Naive thymus-derived CD8-positive, alpha-beta T cell (primary cell): ENCODE results near the gene MMP12. TPM values are rescaled to one million over a fixed set of nuclear protein-coding genes. Genes with fewer than 3 reads are reported as not detected.
"Not testable (repeated sequence)": the region's sequence is repeated elsewhere in the genome, so short reads cannot be mapped to it uniquely, and the experiment has no call there.

ENCODE experiments used
- ATAC-seq, 2 donors: fragments of 150-1000 bp; cut with Tn5 transposase in 1 of 2; sonication (Bioruptor Pico), chemical (Tn5 transposase) in 1 of 2; 1 replicate in 1 of 2; 2 replicates in 1 of 2; pipeline ENCODE4 v1.10.0; 2021; ENCODE audit warnings: mild to moderate bottlenecking in 2 of 2, moderate library complexity in 2 of 2
- POLR2A ChIA-PET: fragments of 350-600 bp; sonication (Branson Sonifier 250); formaldehyde crosslinking; loops from one replicate; lab custom pipeline; 2021; ENCODE audit warnings: antibody characterized with exemption; lab: Charles Lee
- DNase-seq, 10 donors: peaks; one replicate each; pipeline versions ENCODE4 v3.0.0 to v3.0.0-alpha.2; 2020 to 2022
- H3K27ac Mint-ChIP-seq, 10 donors: one replicate each; pipeline ENCODE4 v1.8.0; 2020 to 2022; ENCODE audit warnings: mild to moderate bottlenecking in 10 of 10, mixed read lengths in 10 of 10, moderate library complexity in 4 of 10, inconsistent platforms in 1 of 10
- H3K27me3 Mint-ChIP-seq, 5 donors: one replicate each; pipeline ENCODE4 v1.8.0; 2021 to 2022; ENCODE audit warnings: mixed read lengths in 5 of 5
- H3K36me3 Mint-ChIP-seq, 3 donors: one replicate each; pipeline ENCODE4 v1.8.0; 2020 to 2022; ENCODE audit warnings: mixed read lengths in 3 of 3, mild to moderate bottlenecking in 2 of 3, inconsistent platforms in 1 of 3
- H3K4me1 Mint-ChIP-seq, 4 donors: one replicate each; pipeline ENCODE4 v1.8.0; 2021 to 2022; ENCODE audit warnings: mixed read lengths in 4 of 4
- H3K4me3 Mint-ChIP-seq, 10 donors: one replicate each; pipeline ENCODE4 v1.8.0; 2020 to 2022; ENCODE audit warnings: mild to moderate bottlenecking in 10 of 10, mixed read lengths in 10 of 10, moderate library complexity in 6 of 10, inconsistent platforms in 1 of 10
- H3K9me3 Mint-ChIP-seq, 9 donors: one replicate each; pipeline ENCODE4 v1.8.0; 2020 to 2022; ENCODE audit warnings: mixed read lengths in 9 of 9, mild to moderate bottlenecking in 3 of 9, inconsistent platforms in 1 of 9, moderate library complexity in 1 of 9
- polyA plus RNA-seq, 3 donors: library from polyadenylated mRNA; unstranded; fragments of 300-500 nt; fragmentation: Illumina TruSeq; gene quantifications; one replicate each; pipeline ENCODE4 v1.2.3, GENCODE V29; 2021
- total RNA-seq, 8 experiments: library from RNA in 2 of 8; stranded (reverse) in 2 of 8; gene quantifications; one replicate each; pipeline ENCODE4 v1.2.3 and lab custom pipeline; 2021 to 2026

Gene MMP12
- total and polyA plus RNA-seq, 5 experiments from 2014 or later, result not detected

DNA sequence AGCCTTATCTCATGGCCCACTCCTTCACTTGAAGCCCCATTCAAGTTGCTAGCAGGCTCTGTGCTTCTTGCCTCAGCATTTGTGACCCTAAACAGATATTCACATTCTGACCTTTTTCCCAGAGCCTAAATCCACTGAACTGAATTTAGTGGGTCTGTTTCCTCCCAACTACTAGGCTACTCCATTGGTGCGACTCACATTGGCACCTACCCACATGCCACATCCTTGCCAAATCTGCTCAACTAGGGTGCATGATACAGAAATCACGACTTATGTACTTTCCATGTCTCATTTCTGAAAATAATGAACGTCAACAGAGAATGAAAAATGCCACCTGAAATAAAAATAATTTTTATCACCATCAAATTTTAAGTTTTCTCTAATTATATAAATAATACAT lies 8.4 kb upstream of the MMP12 start:
- no peaks in the 10 kb centered on the region for H3K4me1 Mint-ChIP-seq
- ATAC-seq (no peak), DNase-seq (no peak)
- H3K27me3 Mint-ChIP-seq, result peaks cover 0 to 9% (median 3%) of the 10 kb centered on the region in 5 donors
- H3K36me3 Mint-ChIP-seq, result no peaks in the 10 kb centered on the region
- H3K9me3 Mint-ChIP-seq, result no peaks in the 10 kb centered on the region
- H3K27ac Mint-ChIP-seq, result no peak overlapping the region
- POLR2A ChIA-PET, result no interaction called here
- no peak overlapping the region for H3K4me3 Mint-ChIP-seq

GRCh38 chr11:102882389-102883024 lies 7.7 kb upstream of the MMP12 start:
- no peak for DNase-seq
- Mint-ChIP-seq H3K9me3 (no peaks in the 10 kb centered on the region), H3K4me3 (no peak overlapping the region), H3K4me1 (no peaks in the 10 kb centered on the region), H3K27ac (no peak overlapping the region), H3K27me3 (peaks cover 0 to 12% (median 3%) of the 10 kb centered on the region in 5 donors), H3K36me3 (no peaks in the 10 kb centered on the region)
- no peak for ATAC-seq
- POLR2A ChIA-PET, result no interaction called here

DNA sequence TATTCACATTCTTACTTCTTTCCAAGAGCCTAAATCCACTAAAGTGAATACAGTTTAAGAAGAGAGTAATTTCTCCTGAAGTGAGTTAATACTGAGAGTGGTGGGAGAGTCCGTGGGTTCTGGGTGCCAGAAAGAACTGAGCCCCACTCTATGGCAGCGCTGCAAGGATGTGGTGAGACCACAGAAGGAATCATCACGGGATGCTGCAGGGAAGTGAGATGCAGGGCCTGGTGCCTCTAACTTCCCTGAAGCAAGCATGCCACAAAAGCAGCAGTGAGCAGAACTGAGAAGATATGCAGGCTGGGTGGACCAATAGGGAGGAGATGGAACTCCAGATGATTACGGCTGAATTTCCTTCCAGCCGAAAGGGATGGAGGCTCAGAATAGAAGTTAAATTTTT lies 5.0 kb upstream of the MMP12 start:
- H3K9me3 Mint-ChIP-seq, result no peaks in the 10 kb centered on the region
- H3K4me3 Mint-ChIP-seq, result no peak overlapping the region
- H3K36me3 Mint-ChIP-seq, result no peaks in the 10 kb centered on the region
- peaks cover 0 to 12% (median 3%) of the 10 kb centered on the region in 5 donors for H3K27me3 Mint-ChIP-seq
- DNase-seq (no peak), ATAC-seq (no peak)
- POLR2A ChIA-PET, result no interaction called here
- no peaks in the 10 kb centered on the region for H3K4me1 Mint-ChIP-seq
- no peak overlapping the region for H3K27ac Mint-ChIP-seq

DNA sequence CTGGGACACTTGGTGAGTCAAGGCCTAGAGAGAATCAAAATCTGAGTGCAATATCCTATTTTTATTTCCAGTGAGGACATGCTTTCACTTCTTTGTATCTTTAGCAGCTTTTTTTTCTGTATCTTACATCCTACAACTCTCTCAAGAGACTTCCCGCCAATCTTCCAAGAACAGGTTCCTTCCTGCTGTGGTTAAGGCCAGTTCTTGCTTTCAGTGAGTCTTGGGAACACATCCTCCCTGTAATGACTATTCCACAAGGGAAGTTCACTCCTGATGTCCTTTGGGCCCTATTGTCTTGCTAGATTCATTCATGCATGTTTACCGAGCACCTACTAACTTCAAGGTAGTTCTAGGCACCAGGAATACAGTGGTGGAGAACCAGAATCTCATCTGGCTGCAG lies 3.8 kb upstream of the MMP12 start:
- Mint-ChIP-seq H3K9me3 (no peaks in the 10 kb centered on the region), H3K36me3 (no peaks in the 10 kb centered on the region), H3K27me3 (peaks cover 2 to 12% (median 5%) of the 10 kb centered on the region in 5 donors), H3K27ac (no peak overlapping the region), H3K4me1 (no peaks in the 10 kb centered on the region), H3K4me3 (no peak overlapping the region)
- POLR2A ChIA-PET, result no interaction called here
- ATAC-seq (no peak), DNase-seq (no peak)

GRCh38 chr11:102869354-102869964 lies 5.3 kb downstream of the MMP12 start:
- H3K4me1 Mint-ChIP-seq, POLR2A ChIA-PET, H3K36me3 Mint-ChIP-seq, ATAC-seq, H3K4me3 Mint-ChIP-seq, H3K27ac Mint-ChIP-seq, DNase-seq, H3K9me3 Mint-ChIP-seq: not testable (repeated sequence)
- H3K27me3 Mint-ChIP-seq, result peaks cover 0 to 15% (median 2%) of the 10 kb centered on the region in 5 donors

DNA sequence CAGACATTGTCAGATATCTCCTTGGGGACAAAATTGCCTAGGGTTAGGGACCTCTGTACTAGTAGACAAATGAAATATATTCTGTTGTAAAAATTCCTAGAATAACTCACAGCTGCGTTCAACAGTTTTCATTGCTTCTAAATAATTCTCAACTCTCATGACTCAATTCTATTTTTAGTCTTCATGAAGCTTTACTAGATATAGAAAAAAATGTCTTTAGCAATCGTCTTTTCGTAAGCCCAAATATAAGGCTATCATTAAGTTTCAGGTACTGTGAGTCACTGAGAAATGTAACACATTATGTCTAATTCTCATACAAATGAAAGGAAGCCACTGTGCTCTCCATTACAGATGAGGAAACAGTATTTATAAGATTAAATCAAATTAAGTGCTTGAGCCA lies 6.4 kb downstream of the MMP12 start:
- ATAC-seq (no peak), DNase-seq (no peak)
- peaks cover 0 to 11% (median 2%) of the 10 kb centered on the region in 5 donors for H3K27me3 Mint-ChIP-seq
- POLR2A ChIA-PET, result no interaction called here
- no peaks in the 10 kb centered on the region for H3K36me3 Mint-ChIP-seq
- no peaks in the 10 kb centered on the region for H3K4me1 Mint-ChIP-seq
- peaks cover 0 to 2% (median 0%) of the 10 kb centered on the region in 9 donors for H3K9me3 Mint-ChIP-seq
- H3K27ac Mint-ChIP-seq, result no peak overlapping the region
- H3K4me3 Mint-ChIP-seq, result no peak overlapping the region

- POLR2A ChIA-PET, result no interaction called here
- H3K4me1 Mint-ChIP-seq, result no peaks in the 10 kb centered on the region
Measured at GRCh38 chr11:102864724-102865123, 10.1 kb downstream of the MMP12 start.

GRCh38 chr11:102853956-102854355 lies 20.8 kb downstream of the MMP12 start:
- H3K9me3 Mint-ChIP-seq, result no peaks in the 10 kb centered on the region
- H3K4me3 Mint-ChIP-seq, result no peak overlapping the region
- ATAC-seq (no peak), DNase-seq (no peak)
- peaks cover 2 to 36% (median 6%) of the 10 kb centered on the region in 5 donors for H3K27me3 Mint-ChIP-seq
- H3K4me1 Mint-ChIP-seq, result no peaks in the 10 kb centered on the region
- no peak overlapping the region for H3K27ac Mint-ChIP-seq
- POLR2A ChIA-PET, result no interaction called here
- H3K36me3 Mint-ChIP-seq, result no peaks in the 10 kb centered on the region

More at GRCh38 chr11:102864724-102865123, 10.1 kb downstream of the MMP12 start:
- Mint-ChIP-seq H3K9me3 (peaks cover 0 to 2% (median 0%) of the 10 kb centered on the region in 9 donors), H3K27ac (no peak overlapping the region), H3K4me3 (no peak overlapping the region), H3K36me3 (no peaks in the 10 kb centered on the region), H3K27me3 (peaks cover 1 to 13% (median 4%) of the 10 kb centered on the region in 5 donors)
- no peak for ATAC-seq
- DNase-seq, result no peak

GRCh38 chr11:102853055-102853454 lies 21.7 kb downstream of the MMP12 start:
- Mint-ChIP-seq H3K36me3 (no peaks in the 10 kb centered on the region), H3K27ac (no peak overlapping the region), H3K9me3 (no peaks in the 10 kb centered on the region), H3K4me3 (no peak overlapping the region), H3K27me3 (peaks cover 2 to 29% (median 6%) of the 10 kb centered on the region in 5 donors), H3K4me1 (no peaks in the 10 kb centered on the region)
- DNase-seq (no peak), ATAC-seq (no peak)
- POLR2A ChIA-PET, result no interaction called here

DNA sequence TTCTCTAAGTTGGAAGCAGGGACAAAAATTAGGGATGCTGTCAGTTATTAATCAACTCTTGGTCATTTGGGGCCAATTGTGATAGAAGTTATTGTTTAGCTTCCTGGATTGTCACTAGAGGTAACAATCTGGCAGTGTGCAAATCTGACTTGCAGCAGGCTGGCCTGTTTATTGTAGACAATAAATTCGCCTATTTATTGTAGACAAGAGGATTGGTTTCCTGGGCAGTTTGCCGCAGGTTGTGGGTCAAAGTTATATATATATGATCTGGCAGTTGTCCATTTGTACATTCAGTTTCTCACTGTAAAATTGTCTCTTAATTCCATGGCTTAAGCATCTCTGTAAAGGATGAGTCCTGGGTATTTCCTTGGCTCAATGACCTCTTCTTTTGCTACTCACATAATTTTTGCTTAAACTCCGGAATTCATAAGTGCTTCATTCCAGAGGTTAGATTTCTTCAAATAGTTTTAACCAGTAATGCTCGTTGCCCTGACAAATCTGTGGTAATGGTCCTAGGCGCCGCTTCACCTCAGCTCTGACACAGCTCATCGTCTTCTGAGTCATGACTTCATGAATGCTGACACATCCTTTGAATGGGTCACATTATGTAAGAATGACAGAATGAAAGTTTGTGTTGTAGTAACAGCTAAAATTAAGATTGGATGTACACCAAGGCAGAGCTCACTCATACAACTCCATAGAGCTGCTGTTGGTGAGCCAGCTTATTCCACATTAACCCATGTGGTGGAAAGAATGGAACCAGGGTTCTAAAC lies 23.6 kb downstream of the MMP12 start:
- Mint-ChIP-seq H3K27ac (no peak overlapping the region), H3K9me3 (no peaks in the 10 kb centered on the region), H3K4me3 (no peak overlapping the region), H3K27me3 (peaks cover 5 to 40% (median 8%) of the 10 kb centered on the region in 5 donors), H3K36me3 (no peaks in the 10 kb centered on the region), H3K4me1 (no peaks in the 10 kb centered on the region)
- no peak for DNase-seq
- POLR2A ChIA-PET, result no interaction called here
- ATAC-seq, result no peak

- Mint-ChIP-seq H3K9me3 (peaks cover 0 to 2% (median 0%) of the 10 kb centered on the region in 9 donors), H3K27me3 (peaks cover 8 to 43% (median 10%) of the 10 kb centered on the region in 5 donors), H3K4me1 (no peaks in the 10 kb centered on the region), H3K36me3 (no peaks in the 10 kb centered on the region), H3K4me3 (no peak overlapping the region), H3K27ac (no peak overlapping the region)
- ATAC-seq (no peak), DNase-seq (no peak)
- POLR2A ChIA-PET, result no interaction called here
Measured at GRCh38 chr11:102849311-102849710, 25.5 kb downstream of the MMP12 start.

- Mint-ChIP-seq H3K9me3 (peaks cover 0 to 2% (median 0%) of the 10 kb centered on the region in 9 donors), H3K27me3 (peaks cover 7 to 43% (median 12%) of the 10 kb centered on the region in 5 donors), H3K4me3 (no peak overlapping the region), H3K36me3 (no peaks in the 10 kb centered on the region), H3K27ac (no peak overlapping the region), H3K4me1 (no peaks in the 10 kb centered on the region)
- no peak for ATAC-seq
- no peak for DNase-seq
- POLR2A ChIA-PET, result no interaction called here
Measured at GRCh38 chr11:102846292-102846691, 28.5 kb downstream of the MMP12 start.

- no peaks in the 10 kb centered on the region for H3K4me1 Mint-ChIP-seq
- no peak within 1 kb of the TSS for H3K27ac Mint-ChIP-seq
- ATAC-seq, result no peak
- peaks cover 0 to 2% (median 0%) of the 10 kb centered on the region in 9 donors for H3K9me3 Mint-ChIP-seq
- no peak within 1 kb of the TSS for H3K4me3 Mint-ChIP-seq
- no peaks in the 10 kb centered on the region for H3K36me3 Mint-ChIP-seq
- DNase-seq, result no peak
- POLR2A ChIA-PET, result no interaction called here
- H3K27me3 Mint-ChIP-seq, result peaks cover 7 to 32% (median 11%) of the 10 kb centered on the region in 5 donors
Measured at GRCh38 chr11:102843489-102843888, 31.3 kb downstream of the MMP12 start, which contains the start of gene MMP3. TSS of gene MMP3 (minus strand) at chr11:102843609. CDS start at chr11:102843546, 63 bp downstream.
